GM12874 (cell line): ENCODE results near the gene FERMT2.

Experiments used
- TF ChIP-seq, protein P1 (sequence below): IDR thresholded peaks from 2 replicates; pipeline ENCODE4 v1.5.1; 2011; ENCODE audit warnings: low read depth, mild to moderate bottlenecking, control low read depth, low read length, moderate library complexity; ENCODE audit not compliant: insufficient read depth

The FERMT2 gene

DNA sequence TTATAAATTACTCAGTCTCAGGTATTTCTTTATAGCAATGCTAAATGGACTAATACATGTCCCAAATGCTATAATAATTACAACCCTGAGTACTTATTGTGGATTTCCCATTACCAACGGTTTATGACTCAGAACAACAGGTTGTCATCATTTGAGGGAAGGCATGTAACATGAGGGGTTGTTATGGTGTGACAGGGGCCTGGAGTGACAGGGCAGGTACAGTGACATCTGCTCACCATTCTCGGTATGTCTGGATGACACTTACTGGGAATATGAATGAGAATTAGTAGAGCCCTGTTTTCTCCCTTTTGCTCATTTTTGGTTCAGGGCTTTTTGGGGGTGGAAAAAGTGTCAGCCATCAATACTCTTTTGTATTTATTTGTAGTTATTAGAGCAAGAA is 36.2 kb upstream of the FERMT2 start:
- TF ChIP-seq, protein P1, sequence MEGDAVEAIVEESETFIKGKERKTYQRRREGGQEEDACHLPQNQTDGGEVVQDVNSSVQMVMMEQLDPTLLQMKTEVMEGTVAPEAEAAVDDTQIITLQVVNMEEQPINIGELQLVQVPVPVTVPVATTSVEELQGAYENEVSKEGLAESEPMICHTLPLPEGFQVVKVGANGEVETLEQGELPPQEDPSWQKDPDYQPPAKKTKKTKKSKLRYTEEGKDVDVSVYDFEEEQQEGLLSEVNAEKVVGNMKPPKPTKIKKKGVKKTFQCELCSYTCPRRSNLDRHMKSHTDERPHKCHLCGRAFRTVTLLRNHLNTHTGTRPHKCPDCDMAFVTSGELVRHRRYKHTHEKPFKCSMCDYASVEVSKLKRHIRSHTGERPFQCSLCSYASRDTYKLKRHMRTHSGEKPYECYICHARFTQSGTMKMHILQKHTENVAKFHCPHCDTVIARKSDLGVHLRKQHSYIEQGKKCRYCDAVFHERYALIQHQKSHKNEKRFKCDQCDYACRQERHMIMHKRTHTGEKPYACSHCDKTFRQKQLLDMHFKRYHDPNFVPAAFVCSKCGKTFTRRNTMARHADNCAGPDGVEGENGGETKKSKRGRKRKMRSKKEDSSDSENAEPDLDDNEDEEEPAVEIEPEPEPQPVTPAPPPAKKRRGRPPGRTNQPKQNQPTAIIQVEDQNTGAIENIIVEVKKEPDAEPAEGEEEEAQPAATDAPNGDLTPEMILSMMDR = no peak

DNA sequence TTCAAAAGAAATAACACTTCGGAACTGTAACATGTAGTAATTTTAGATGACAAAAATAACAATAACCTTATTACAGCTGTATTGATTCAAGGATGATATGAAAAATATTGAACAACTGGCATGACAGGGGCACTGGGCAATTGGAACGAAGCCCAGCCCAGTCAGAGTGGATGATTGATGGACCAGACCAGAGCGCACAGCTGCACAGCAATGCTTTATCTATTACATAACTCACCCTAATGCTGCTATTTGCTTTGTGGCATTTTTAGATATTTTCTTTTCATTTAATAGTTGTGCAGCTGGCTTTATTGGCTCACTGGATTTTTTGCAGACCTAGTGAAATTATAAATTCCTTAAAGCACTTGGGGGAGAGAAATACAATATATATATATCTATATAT is 26.9 kb upstream of the FERMT2 start:
- TF ChIP-seq, protein P1 = no peak

DNA sequence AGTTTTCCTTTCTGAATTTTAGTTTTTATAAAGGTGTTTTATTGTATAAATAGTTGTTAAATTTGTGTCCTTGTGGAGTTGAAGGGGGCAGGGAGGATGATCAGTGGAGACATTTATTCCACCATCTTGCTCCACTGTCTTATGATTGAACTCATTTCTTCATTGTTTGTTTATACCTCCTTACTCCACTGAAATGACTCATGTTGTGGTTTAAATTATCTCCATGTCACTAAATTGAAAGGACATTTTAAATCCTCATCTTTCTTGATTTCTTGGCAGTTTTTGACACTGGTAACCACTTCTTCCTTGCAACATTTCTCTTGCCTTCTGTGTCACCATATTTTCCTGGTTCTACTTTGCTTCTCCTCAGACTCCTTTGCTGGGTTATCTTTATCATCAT is 23.6 kb upstream of the FERMT2 start:
- TF ChIP-seq, protein P1 = no peak

DNA sequence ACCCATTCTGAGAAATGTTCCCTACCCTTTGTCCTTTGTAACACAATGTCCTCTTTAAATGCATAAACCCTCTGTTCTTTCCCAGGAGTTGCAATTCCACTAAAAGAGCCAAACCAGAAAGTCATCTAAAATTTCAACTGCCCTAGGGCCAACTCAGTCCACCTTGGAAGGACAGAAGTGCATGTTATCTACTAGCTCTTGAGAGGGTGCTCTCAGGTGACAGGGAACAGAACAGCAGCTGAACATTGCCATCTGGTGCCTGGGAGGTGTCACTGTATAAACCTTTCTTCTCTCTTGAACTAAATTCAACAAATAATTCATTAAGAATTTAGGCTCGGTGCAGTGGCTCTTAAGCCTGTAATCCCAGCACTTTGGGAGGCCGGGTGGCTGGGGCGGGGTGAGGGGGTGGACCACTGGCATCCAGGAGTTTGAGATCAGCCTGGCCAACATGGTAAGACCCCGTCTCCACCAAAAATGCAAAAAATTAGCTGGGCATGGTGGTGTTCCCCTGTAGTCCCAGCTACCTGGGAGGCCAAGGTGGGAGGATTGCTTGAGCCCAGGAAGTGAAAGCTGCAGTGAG is 10.3 kb upstream of the FERMT2 start:
- TF ChIP-seq, protein P1 = peak; percentile 58

DNA sequence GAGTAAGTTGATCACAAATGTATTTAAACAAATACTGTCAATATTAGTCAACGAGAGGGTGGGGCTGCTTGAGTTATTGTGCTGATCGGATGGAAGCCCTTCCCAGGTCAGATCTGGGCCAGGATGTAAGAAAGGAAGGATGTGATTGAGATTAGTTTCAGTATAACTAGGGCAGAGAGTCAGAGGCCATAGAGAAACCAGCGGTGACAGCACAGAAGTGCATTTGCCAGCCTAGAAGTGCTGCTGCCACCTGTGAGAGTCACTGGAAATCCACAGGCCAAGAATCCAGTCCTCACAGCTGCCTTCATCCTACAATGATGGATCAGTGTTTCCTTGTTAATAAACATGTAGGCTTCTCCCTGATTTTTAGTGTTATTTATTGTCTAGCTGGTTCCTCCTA is 9.8 kb upstream of the FERMT2 start:
- TF ChIP-seq, protein P1 = no peak

DNA sequence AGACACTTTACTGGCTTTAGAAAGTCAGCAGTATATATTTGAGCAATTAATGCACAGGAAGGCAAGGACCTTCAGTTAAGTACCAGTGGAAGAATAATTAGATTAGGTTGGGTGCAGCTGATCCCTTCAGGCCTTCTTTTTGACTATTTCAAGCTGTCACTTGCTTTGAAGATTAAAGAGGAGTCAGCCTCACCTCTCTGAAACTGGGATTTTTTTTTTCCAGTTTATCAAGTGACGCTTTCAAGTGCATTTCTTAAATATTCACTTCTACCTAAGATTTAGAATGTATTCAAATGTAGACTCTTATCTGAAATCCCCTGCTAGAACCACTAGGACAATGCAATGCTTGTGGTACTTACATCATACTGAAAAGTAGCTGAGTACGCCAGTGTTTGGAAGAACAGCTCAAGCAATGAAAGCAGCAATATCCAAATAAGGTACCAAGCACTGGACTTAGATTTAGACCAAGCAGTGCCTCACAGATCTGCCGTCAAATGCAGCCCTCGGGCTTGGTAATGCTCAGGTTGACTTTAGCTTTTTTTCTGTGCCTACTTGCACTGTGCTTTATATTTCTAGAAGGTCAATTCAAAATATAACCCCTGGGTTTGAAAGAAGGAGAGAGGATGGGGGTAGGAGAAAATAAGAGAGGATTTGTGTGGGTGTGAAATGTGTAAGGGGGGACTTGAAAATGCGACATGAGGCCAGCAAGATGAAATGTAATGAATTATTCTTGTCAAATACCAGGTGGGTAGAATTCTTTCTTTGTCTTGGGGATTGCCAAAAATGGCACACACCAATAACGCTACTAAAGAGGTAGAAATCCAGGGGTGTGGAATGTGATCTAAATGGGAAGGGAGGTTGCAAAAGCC is 3.7 kb upstream of the FERMT2 start:
- TF ChIP-seq, protein P1 = no peak

DNA sequence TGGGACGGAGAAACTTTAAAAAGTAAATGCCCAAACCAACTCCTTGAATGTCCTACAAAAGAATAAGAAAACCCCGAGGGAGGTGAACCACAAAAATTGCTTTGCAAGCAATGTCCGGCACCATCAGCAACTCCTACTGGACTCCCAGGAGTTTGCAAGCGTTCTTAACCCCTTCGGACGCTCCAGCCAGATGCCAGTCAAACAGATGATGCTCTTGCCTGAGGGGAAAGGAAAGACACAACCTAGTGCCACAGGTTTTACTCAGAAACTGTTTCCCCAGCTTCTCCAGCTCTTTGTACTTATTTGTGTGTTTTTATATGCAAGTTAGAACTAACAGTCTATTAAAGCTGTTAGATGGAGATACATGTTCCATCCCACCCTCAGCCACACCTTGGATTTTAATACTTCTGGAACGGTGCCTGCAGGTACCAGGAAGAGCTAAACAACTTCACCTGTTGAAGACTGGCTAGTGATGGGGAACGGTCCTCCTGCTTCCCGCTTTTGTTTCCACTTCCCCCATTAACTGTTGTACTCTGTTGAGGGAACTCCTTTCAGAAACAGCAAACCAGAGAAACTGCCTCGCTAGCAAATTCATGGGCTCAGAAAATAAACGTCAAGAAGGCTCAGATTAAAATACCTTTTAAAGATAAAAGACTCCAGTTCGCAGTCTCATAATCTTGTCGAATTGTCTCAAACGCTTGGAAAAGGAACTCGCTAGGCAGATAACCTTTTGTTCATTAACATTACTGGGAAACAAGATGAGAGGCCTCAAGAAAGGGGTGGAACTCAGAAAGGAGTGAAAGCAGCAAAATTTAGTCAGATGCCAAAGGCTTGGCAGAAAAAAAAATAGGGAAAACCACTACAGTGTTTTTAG is 1.1 kb upstream of the FERMT2 start:
- TF ChIP-seq, protein P1 = 0 out of 2 replicates have a peak, but pooled peaks have one; percentile 6
